NT2/D1 (cell line): ENCODE data around the gene NDE1.

Experiments
- SUZ12 ChIP-seq: IDR thresholded peaks from 2 replicates; pipeline ENCODE4 v1.6.1; 2011; ENCODE audit not compliant: insufficient read length, insufficient read depth; ENCODE audit errors: extremely low read depth
- YY1 ChIP-seq: IDR thresholded peaks from 2 replicates; pipeline ENCODE4 v1.6.1; 2011; ENCODE audit not compliant: insufficient read length, insufficient read depth
- ZNF274 ChIP-seq: IDR thresholded peaks from 2 replicates; pipeline ENCODE4 v1.6.1; 2011; ENCODE audit warnings: mild to moderate bottlenecking, low read depth, low read length

DNA sequence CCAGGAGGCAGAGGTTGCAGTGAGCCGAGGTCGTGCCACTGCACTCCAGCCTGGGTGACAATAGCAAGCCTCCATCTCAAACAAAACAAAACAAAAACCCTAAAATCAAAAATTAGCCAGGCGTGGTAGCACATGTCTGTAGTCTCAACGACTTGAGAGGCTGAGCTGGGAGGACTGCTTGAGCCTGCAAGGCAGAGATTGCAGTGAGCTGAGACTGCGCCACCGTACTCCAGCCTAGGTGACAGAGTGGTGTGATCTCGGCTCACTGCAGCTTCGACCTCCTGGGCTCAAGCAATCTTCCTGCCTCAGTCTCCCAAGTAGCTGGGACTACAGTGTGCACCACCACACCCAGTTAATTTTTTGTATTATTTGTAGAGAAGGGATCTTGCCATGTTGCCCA is 119.2 kb downstream of the NDE1 start:
- TF ChIP-seq YY1 (no peak), ZNF274 (no peak), SUZ12 (no peak)
